Activated effector memory CD4-positive, alpha-beta T cell treated with anti-CD3 and anti-CD28 coated beads, Interleukin-2, amount 50 U/mL, for 16 hours (primary cell): ENCODE results near the gene ARL15.

Source experiments
- DNase-seq: peaks from one replicate; pipeline ENCODE4 v3.0.0-alpha.2; 2020

Gene ARL15

DNA sequence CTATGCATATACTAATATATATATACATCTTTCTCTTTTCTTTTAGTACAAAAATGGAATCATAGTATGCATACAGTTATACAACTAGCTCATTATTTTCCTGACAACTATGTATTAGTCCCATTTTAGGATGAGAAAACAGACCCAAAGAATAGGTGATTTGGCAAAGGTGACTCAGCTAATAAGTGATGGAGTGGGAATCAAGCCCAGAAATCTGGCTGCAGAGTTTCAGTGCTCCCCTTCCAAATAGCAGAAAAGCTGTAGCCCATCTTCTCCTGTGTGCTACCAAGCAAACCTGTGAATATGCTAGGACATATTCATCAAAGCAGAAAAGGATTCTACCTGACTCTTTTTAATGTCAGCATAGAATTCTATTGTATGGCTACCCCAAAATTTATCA, 114.7 kb downstream of the ARL15 start:
- DNase-seq = no peak

DNA sequence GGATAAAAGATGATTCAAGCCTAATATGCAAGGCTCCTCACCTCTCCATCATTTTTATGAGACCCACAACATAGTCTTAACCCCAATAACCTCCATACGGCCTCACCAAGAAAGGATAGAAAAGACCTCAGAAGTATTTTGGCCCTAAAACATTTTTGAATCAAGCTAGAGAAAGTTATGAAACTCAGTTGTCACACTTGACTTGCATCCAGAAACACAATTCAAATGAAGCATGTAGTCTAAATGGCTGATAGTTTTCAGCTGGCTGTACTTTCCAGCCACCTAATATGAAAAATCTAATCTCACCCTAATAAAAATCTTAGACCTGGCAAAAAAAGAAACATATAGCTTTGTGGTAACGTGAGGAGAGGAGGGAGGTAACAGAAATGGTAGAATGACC, 116.1 kb downstream of the ARL15 start:
- DNase-seq = no peak

DNA sequence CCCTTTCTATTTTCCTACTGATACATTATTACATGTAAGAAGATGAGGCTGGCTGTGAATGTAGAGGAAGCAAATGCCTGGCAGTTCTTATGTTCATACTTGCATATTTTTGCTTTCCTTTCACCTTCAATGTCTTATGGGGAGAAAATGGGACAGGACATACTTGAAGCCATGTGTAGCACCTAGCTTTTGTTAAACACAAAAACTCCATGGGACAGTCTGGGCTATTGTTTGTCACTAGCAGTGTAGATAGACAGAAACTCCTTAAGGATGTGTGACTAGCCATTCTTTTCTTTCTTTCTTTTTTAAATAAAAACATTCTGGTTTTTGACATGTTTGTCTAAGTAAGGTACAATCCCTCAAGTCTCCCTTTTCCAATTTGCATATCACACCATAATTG, 122.7 kb downstream of the ARL15 start:
- DNase-seq = no peak

DNA sequence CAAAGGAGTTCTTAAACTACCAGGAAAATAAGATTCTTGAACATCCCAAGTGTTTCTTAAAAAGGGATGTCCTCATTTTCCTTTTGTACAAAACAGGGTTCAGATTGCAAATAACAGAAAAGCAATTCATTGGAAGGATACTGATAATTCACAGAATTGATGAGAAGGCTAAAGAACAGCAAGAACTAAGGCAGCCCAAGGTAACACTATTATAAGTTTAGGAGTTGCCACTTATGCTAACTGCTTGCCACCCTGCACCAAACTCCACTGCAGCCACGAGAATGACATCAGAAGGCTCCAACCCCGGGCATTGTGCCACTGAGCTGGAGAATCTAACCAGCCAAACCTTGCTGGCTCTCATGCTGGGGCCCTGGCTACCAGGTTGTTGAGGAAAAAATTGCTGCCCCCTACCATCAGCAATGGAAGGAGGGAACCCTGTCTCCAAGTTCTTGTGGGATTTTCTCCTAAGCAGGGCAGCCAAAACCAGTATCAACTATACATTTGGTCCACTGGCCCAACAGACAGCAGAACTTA, 123.4 kb downstream of the ARL15 start:
- DNase-seq = no peak

DNA sequence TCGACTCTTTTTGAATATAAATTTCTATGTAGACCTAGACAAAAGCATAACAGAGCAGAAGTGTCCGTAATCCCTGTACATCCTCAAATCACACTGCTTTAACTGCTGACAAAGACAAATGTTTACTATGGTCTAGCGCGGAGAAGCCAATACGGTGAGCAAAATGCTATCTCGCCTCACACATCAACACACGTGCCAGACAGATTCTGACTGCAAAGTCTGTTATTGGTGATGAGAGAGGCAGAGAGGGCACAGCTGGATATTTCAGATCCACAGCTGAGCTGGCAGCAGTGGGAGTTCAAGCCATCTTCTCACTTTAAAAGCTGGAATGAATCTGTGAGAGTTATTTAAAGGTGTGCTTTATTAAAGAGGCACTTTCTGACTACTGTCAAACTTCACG, 124.3 kb downstream of the ARL15 start:
- no peak for DNase-seq

DNA sequence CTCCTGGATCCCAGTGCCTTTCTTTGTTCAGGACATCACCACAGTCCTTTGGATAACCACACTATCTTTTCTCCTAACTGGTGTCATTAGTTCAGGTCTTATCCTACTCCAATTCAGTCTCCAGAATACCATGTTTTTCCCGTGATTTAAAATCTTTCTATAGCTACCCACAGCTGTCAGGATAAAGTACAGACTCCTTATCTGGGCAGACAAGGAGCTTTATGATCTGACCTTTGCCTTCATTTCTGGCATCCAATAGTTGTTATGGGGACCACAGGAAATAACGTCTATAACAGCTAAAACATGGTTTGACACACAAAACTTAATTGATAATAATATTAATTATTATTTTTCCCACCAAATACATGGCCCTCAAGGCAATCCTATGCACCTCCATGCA, 125.6 kb downstream of the ARL15 start:
- DNase-seq = no peak

DNA sequence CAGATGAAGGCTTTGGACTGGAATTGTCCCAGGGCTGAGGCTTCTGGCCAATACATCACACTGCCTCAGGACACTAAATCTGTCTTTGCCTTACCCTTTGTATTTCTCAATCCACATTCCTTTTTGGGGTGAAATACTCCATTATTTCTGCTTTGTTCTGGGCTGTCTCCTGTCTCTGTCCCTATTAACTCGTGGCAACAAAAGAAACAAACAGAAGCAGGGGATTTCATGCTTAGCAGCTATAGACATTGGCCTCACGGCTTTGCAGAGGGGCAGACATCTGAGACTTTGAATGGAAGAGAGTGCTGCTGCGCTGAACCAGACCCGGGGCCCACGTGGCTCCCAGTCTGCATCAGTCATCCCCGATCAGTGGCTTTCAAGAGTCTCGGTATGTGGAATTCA, 129.7 kb downstream of the ARL15 start:
- no peak for DNase-seq

DNA sequence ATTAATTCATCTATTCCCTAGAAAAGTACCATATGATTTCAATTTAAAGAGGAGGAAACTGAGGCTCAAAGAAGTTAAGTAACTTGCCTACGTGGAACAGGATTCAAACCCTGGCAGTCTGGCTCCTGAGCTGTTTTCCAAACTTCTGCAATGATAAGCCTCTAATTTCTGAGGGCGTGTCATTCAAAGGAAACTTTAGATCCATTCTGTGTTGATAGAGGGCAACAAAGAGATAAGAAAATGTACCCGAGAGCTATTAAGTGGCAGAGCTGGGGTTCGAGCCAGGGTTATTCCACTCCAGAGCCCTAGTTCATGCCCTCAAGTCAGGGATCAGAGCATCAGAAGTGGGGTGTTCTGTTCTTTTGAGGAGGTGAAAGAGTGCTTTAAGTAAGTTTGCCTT, 131.4 kb downstream of the ARL15 start:
- no peak for DNase-seq

DNA sequence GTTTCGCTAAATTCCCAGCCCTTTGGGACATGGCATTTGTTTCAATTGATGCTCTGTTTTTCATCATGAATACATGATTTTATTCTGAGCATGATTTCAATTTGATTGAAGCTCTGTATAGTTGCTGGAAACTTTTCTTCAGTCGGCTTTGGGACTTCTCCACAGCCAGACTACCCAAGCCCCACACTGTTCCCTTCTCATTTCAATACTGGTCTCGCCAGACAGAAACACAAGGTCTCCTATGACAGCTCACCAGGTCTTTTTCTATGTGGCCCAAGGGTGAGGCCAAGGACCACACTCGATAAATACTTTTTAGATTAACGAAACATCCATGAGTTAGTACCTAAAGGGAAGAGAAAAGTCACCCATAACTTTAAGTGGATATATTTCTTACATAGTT, 132.2 kb downstream of the ARL15 start:
- no peak for DNase-seq

DNA sequence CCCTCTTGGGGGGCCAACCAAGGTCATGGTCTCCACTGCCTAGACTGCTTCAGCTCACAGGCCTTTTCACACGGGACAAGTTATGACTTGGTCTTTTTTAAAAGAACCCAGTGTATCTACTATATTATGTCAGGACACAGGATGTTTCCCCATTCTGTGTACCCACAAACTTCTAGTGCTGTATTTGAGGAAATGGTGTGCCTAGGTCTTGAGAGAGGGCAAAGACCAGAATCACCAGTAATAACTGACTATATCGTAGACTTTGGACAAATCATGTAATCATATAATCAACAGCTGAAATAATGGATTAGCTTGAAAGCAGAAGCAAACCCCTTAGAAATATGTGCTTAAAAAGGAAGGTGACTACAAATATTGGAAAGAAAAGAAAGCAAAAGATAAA, 133.3 kb downstream of the ARL15 start:
- no peak for DNase-seq

DNA sequence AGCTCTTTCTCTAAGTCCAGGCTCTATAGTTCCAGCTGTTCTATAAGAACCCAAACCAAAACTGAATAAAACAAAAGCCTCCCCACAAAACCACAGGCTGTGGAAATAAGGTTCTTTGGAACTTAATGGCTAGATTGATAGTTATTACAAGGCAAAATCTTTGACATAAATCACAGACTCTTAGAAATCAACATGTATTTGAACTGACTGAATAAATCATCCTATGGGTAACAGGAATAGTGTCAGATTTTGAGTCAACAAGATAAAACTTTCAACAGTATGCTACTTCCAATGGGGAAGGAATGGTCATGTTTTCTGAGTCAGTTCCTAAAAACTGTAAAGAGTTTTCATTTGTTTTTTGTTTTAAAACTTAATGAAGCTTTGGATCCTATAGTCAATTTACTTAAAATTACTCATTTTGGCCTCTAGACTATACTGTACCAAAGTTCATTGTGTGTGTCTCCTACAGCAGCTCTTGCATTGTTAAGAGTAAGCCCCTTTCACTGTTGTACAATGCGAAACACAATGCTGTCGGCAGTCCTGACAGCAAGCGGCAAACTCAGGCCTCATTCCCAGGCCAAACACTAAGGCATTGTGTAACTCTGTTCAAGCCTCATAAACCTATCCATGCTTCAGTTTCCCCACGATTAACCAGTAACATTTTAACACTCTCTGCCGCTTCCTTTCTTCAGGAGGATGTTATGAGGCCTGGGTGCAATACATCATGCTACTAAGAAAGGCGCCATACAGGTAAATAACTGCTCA, 134.1 kb downstream of the ARL15 start:
- no peak for DNase-seq

DNA sequence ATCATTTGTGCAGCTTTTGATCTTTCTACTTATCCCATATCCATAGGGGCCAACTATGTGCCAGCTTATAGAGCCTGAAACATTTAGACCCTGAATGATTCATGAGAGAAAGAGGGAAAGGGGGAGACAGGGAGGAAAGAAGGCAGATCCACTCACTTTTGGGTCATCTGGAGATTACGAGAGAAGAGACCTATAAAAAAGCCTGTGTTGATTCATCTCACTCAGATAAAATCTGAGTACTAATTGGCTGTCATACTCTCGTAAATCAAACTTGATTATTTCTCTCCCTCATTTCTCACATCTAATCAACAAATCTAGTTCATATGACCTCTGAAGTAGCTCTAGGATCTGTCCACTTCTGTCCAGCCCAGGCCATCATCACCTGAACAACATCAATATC, 137.1 kb downstream of the ARL15 start:
- no peak for DNase-seq

DNA sequence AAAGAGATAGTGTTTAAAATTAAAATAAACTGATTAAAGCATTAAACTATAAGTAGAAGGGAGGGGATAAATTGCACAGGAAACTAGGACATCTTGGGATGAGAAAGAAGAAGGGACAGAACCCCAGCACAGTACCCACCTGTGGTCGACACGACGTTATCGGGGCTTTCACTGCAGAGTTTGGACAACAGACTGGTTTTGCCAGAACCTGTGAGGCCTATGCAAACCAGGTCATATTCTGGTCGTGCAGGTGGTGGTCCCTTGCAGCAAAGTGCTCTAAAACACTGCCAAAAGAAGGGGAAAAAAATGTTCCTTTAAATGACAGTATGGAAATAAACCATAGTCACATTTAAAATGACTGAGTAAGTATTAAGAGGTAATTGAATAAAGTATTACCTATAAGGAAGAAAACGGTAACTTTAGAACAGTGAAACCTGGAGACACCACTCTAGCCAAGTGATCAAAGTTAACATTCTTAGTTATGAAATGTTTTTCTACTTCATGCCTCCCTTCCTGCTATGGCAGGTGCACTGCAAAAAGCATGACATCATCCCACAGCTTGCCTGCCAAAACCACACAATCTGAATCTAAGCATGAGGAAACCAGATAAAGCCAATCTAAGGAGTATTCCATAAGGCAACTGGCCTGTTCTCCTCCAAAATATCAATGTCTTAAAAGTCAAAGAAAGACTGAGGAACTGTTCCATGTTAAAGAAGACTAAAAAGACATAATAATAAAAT, 138.6 kb downstream of the ARL15 start:
- DNase-seq = no peak

DNA sequence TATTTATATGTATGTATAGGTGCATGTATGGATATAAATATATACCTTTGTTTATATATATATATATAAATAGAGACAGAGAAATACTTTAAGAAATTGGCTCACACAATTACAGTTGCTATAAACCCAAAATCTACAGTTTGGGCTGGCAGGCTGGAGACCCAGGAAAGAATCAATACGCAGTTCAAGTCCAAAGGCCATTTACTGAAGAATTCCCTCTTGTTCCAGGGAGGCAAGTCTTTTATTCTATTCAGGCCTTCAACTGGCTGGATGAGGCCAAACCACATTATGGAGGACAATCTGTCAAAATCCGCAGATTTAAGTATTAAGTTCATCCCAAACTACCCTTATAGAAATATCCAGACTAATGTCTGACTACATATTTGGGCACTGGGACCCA, 144.7 kb downstream of the ARL15 start:
- no peak for DNase-seq

DNA sequence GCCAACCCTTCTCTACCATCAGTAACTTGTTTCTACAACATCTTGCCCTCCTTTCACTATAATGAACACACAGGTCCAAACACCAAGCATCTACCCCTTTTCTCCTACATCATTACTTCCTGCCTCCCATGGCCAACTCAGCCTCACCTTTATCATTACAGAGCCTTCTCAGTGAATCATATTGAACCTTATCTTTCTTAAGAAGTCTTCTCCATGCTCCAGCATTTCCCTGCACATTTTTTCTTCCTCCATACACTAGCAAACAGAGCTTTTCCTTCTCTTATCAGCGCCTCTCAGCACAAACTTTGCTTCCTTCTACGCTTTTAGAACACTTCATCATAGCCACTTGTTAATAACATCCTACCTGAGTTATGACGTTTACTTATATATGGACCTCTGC, 148.2 kb downstream of the ARL15 start:
- DNase-seq = no peak

DNA sequence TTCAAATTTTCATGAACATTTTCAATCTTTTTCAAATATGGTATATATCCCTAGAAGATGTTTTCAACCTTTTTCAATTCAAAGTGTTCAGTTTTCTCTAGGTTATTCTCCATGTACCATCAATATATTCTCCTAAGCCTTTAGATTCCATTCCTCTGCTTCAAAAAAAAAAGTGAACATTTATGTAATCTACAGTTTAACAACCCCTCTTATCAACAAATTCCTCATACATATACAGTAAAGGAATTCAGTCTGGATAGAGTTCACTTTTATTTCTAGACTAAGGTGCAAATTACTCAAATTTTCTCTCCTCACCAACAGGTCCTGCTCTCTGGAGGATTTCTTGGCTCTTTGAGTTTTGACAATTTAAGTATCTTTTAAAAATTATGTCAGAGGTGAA, 150.0 kb downstream of the ARL15 start:
- no peak for DNase-seq

DNA sequence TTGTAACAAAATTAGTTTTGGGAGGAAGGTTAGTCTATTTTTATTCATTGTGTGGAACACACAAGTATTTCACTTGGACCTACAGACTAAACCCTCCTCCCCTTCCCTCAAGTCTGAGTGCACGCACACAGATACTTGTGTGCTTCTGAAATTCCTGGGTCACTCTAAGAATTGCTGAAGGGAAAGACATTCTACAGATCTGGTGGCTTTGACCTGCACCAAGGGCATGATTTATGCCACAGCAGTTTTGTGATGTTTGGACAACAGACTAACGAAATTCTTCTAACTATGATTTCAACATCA, 150.5 kb downstream of the ARL15 start:
- DNase-seq = no peak

DNA sequence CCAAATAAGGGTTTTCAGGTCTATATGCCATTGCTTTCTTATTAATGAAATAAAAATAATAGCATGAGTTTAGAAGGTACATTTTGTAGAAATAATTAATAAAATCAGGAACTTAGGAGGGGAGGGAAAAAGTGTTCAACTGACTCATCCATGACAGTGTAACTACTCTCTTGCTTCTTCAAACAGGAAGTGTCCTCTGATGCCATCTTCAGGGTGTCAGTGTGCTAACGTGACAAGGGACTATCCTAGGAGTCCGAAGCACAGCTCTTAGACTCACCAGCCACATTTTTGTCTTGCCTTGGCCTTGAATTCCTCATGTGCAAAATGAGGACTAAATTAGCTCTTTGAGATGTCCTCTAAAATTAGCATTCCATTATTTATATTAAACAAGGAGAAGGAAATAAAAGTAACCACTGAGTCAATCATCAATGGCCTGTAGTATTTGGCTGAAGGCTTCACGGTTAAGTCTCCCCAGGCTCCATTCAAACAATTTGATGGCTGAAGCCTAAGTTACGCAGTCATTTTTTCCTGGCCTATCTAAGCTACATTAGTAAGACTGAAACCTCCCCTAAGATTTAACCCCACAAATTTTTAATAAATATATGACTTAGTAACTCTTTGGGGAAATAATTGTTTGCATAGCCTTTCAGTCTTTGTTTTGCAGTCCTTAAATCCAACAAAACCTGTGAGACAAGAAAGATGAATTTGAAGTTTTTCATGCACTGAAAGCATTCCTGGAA, 151.1 kb downstream of the ARL15 start:
- no peak for DNase-seq

DNA sequence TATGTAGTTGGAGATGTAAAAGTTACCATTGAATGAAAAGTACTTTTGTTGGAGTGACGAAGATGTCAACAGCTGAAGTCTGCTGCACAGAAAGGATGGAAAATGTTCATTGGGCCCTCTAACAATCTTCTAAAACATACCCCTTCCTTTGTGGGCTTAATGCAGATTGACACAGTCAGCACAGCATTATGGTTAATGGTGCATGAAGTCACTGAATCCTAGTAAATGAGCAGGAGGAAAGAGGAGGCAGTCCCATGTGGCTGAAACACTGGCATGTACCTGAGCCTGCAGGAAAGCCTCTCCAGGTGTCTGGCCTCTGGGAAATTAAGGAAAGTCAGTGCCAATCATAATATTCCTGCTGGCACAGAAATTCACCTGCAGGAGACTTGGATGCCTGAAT, 153.8 kb downstream of the ARL15 start:
- no peak for DNase-seq

DNA sequence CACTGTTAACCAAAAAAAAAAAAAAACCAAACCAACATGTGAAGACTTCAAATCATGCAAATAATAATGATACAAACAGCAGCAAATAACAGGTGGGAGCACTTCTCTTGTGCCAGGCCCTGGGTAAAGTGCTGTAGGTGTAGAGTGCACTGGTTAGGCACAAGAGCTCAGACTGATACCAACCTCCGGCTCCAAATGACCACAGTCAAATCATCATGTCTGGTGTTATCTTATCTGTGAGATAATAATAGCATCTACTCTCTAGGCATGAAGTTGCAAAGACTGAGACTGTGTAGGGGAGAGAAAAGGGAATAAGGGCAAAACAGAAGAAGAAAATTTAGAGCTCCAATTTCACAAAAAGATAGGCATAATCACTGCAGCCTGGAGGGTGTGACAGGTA, 159.5 kb downstream of the ARL15 start:
- DNase-seq = no peak

DNA sequence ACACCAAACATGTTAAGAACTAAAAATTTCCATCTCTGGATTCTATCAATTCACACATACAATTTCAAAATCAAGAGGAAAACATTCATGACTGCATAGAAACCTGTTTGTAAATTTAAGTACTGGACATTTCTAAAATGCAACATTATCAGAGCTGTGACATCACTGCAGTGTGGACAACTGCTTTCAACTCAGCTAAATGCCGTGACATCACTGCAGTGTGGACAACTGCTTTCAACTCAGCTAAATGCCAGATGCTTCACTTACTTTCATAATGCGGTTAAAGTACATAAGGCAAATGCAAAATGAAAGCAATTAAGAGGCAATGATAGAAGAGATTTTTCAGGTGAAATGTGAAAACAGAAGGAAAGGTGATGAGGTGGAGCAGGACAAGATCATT, 161.5 kb downstream of the ARL15 start:
- DNase-seq = no peak

DNA sequence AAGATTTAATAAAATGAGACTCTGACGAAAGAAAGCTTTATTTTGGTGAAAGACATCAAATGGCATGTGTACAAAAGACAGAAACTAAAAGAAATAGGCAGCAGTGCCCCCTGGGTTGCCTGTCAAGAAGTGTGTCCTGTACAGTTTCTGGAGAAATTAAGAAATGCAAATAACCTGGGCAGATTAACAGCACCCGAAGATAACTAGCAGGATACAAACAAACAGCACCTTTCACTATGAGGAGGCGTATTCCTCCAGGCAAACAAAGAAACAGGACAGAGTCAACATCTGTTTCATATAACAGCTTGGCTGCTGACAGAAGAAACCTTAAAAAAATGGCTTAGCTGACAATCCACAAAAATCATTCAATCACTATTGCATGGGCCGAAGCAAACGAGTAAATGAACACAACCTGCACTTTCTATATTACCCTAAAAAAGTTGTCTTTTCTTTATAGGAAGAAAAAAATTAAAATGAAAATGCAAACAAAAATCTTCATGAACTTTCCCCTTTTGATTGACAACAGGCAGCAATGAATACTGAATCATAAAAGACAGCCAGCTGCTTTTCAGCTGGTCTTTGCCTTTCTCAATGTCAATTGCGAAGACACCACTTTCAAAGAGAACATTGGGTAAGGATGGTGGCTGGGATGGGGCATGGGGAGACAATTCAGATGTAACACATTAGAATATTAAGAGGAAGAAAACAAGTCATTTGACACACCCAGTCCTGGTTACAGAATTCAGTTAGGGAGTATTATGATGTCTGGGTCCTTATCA, 162.1 kb downstream of the ARL15 start:
- no peak for DNase-seq

DNA sequence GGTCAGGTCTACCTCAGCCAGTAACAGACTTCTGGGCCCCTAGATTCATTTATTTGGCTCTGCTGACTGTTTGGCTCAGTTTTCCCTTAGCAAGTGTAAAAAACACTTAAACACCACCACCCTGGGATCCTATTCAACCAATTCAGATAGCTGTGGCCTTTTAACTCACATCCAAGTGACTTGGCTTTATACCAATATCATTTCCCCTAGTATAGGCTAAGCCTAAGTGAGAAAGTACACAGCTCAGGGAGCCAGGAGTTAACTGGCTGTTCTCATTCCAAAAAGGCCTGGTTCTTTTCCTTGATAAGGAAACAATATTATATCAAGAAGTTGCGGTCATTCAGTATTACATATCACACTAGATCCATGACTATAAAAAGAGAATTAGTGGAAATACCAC, 163.5 kb downstream of the ARL15 start:
- DNase-seq = no peak
